Pulmonary artery endothelial cell (primary cell): ENCODE measurements around the gene C10orf71. TPM values are rescaled to one million over a fixed set of nuclear protein-coding genes. Genes with fewer than 3 reads are reported as not detected.

ENCODE experiments used
- DNase-seq: peaks from one replicate; pipeline ENCODE4 v3.0.0-alpha.2; 2011; ENCODE audit warnings: low read depth, low spot score
- total RNA-seq: library from RNA; depleted of rRNA; stranded (reverse); fragments of >200 nt; gene quantifications from 2 replicates; pipeline ENCODE4 v1.2.3, GENCODE V29; 2014

C10orf71 gene
- total RNA-seq, 1 donor from 2014 or later = not detected

DNA sequence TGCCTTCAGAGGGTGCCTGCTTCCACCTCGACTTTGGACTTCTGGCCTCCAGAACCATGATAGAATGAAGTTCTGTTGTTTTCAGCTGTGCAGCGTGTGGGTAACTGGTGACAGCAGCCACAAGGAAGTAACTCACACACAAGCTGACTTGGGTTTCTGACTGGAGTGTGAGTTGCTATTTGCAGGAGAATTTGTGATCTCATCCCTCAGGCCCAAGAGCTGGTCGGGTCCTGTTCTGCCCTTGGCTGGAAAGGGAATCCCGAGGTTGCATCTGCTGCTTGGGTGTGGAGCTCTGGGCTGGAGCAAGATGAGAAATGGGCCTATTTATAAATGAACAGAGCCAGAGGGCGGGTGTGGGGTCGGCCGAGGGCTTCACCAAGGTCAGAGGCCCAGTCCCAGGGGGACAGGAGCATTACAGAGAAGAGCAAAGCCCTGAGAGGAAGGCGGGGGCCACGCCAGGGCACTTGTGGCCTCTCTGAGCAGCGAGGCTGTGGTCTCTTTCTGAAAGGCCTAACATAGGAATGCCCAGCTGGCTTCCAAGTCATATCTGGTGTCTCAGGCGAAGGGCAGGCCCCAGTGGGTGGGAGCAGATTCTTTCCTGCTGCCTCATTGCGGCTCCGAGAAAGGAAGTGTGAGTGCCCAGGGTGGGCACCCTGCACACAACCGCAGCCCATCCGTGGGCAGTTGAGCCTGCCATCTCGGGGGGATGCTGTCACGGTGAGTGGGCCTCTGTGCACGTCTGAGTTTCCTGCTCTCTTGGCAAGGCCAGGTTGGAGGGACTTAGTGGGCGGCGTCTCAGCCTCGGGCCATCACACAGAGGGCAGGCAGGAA lies 26.5 kb upstream of the C10orf71 start:
- no peak for DNase-seq

DNA sequence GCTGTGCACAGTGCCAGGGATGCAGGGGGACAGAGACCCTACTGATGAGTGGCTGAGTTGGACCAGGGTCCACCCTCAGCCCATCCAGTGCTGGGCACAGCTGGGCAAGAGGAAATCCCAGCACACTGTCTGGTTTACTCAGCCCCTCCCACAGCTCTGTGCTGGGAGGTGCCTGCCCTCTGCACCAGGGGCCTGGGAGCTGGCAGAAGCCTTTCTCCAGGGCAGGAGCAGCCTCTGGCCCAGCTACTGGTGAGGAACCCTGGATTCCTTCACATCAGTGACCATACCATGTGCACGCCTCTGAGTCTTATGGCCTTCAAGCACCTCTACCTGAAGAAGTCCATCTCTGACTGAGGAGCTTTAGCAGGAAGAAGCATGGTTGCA lies 25.9 kb upstream of the C10orf71 start:
- DNase-seq = no peak

GRCh38 chr10:49273626-49274025 lies 25.3 kb upstream of the C10orf71 start:
- DNase-seq = no peak

GRCh38 chr10:49274886-49275285 lies 24.1 kb upstream of the C10orf71 start:
- no peak for DNase-seq

DNA sequence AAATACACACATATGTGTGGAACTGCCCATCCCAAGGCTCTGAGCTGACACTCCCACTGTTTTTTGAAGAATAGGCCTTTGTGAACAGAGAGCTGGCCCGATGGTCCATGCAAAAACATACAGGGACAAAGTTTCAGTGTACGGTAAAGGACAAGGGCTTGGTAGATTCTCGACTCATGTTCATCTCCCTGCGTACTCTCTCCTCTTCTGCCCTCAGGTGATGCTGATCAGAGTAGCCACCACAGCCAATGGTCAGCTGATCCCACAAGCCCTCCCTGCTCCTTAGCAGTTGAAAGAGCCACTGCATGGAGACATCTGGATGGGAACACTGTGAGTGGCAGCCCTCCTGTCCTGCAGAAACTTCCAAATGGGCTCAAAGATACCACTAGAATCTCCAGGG lies 23.1 kb upstream of the C10orf71 start:
- no peak for DNase-seq

- DNase-seq = no peak
Measured at GRCh38 chr10:49276596-49276995, 22.4 kb upstream of the C10orf71 start.

DNA sequence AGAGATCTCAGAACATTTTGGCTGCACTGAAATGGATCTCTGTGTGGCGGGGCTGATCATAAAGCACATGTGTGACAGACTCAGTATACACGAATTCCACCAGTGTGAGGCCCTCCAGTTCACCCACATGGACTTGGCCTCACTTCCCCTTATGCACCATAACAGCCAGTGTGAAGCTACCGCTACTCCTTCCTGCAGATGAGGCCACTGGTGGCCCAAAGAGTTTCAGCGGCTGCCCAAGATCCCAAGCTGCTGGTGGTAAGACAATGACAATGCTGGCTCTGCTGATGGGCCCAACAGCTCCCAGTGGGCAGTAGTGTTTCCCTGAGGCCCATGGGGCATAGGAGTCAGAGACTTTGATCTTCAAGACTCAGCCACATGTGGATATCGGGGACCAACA lies 21.0 kb upstream of the C10orf71 start:
- no peak for DNase-seq

DNA sequence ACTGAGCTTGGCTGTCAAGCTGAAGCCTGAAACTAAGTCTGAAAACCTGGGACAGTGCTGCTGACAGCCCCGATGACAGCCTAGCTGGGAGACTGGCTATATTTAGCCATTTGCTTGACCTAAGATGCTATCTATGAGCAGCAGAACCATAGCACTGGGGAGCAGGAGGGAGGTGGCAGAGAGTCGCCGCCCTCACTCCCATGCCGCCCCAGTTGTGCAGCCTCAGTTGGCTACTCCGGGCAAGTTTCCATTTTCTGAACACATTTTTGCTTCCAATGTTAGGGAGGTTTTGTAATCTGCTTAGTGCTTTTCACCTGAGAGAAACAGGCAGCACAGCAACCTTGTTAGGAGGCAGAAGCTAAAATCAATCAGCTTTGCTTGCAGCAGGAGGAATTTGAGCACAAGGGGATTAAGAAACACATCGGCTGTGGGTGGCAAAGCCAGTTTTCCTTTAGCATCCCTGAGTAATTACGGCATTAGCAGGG lies 20.4 kb upstream of the C10orf71 start:
- no peak for DNase-seq

GRCh38 chr10:49279015-49279880 lies 19.7 kb upstream of the C10orf71 start:
- no peak for DNase-seq

DNA sequence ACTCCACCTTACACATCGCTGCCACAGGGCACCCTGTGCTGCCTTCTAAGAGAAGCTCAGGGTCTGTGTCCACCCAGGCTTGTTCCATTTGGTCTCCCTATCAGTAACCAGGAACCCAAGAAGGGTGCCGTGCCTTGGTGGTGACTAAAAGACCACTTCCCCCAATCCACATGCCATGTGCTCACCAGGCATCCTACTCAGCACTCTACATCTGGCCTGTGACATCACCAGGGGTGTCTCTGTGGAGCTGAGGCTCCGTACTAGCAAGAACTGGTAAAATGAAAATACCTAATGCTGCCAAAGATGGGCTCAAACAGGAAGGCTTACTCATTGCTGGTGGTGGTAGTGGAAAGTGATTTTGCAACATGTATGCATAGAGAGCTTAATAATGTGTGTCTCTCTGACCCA lies 19.0 kb upstream of the C10orf71 start:
- no peak for DNase-seq

DNA sequence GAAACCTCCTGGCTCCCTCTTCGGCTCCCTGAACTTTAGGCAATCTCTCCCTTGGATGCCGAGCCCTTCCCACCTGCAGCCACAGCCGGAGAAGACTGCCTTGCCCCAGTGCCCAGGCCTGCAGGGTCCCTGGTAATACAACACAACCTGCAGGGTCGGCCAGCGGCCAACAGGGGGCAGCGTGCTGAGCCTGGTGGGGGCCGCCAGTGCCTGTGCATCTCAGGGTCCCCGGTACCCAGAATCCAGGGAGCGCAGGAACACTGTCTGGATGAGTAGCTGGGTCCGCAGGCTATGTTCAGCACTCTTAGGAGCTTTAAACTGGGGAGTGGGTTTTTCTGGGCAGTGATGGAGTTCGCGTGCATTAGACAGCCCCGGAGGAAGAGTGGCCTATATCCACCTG lies 17.5 kb upstream of the C10orf71 start:
- no peak for DNase-seq

DNA sequence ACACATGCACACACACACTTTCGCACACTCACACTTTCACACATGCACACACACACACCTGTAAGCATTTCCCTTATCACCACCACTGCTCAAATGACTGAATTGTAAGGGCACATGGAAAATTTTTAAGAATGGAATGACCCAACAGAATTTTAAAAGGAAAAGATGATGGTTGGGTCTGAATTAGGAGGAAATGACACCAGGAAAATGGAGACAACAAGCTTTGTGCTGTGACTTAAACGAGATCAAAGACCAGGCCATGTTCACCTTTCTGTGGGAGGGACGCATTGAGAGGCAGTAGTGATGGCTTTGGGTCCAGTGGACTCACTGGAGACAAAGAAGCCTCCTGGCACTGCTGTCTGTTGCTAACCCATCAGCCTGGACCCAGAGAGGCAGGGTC lies 16.7 kb upstream of the C10orf71 start:
- DNase-seq = no peak

- DNase-seq = no peak
Measured at GRCh38 chr10:49282879-49283341, 16.1 kb upstream of the C10orf71 start.

GRCh38 chr10:49283491-49283890 lies 15.5 kb upstream of the C10orf71 start:
- no peak for DNase-seq

DNA sequence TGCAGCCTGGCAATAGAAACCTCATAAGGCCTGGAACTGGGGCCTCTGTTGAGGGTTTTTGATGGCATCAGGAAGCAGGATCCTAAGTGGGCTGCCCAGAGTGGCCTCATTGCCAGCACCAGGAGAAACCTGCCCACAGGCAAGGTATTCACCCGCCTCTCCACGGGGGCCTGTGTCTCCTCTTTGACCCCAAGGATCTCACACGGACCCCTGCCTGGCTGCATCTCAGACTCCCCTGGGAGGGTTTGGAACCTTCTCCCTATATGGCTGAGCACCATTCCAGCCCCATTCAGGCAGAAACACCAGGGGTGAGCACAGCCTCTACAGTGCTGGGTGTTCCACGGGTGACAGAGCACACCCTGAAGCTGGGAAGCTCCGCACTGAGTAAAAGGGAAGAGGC lies 14.6 kb upstream of the C10orf71 start:
- DNase-seq = no peak

DNA sequence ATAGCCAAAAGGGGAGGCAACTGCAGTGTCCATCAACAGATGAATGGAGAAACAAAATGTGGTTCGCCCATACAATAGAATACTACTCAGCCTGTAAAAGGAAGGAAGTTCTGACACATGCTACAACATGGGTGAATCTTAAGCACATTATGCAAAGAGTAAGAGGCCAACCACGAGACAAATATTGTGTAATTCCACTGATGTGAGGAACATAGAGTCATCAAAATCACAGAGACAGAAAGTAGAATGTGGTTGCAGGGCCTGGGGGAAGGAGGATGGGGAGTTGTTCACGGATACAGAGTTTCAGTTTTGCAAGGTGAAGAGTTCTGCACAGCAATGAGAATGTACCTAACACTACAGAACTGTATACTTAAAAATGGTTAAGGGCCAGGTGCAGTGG lies 13.7 kb upstream of the C10orf71 start:
- no peak for DNase-seq

DNA sequence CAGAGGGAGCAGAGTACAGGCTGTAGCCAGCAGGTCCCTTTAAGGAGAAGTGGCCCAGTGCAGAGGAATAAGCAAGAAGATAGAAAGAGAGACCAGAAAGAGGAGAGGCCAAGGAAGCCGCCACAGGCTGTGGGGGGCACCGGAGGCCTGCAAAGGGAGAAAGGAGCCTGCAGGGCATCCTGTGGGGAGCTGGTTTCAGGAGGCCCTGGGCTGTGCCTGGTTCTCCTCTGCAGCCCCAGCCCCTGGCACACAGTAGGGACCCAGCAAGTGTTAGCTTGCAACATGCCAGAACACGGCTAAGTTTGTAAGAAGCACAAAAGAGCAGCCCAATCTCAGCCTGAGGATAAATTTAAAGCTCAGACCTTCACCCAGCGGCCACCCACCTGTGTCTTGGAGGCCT lies 12.3 kb upstream of the C10orf71 start:
- DNase-seq = no peak

- DNase-seq = no peak
Measured at GRCh38 chr10:49287689-49288340, 11.2 kb upstream of the C10orf71 start.

DNA sequence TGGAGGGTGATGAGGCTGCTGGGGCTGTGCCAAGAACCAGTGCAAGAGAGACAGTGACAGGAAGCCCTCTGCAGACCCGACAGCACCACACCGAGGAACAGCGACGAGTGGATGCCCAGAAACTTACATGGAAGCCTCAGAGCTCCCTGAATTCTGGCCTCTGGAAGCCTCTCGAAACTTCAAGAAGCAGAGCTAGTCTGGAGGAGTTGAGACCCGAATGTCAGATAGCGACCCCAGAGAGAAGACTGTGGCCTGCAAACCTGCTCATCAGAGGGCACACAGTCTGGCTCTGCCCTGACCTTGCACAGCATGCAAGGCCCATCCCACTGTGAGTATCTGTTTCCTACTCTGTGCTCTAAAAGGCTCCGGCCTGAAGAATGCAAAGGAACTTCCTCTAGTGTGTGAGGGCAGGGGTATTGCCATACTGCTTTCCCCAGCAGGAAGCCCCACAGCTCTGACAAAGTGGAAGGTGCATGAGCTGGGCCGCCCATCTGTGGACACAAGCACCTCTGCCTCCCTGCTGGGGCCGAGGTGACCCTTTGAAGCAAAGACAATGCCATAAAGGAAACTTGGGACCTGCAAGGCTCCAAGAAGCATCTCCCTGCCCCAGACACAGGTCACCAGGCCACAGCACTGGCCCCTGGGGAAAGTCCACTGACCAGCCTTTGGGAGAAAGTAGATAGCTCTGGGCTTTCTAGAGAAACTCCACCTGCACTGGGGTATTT lies 10.5 kb upstream of the C10orf71 start:
- no peak for DNase-seq

GRCh38 chr10:49289480-49289879 lies 9.5 kb upstream of the C10orf71 start:
- no peak for DNase-seq

GRCh38 chr10:49290131-49290530 lies 8.8 kb upstream of the C10orf71 start:
- no peak for DNase-seq
